ENCODE data around the gene DDB1. TPM values are rescaled to one million over a fixed set of nuclear protein-coding genes. Genes with fewer than 3 reads are reported as not detected.
A peak's percentile ranks its signal among the peaks of the same experiment; 100 is the strongest.

Gene DDB1
- polyA plus RNA-seq, 1 donor from 2014 or later = 203 TPM

GRCh38 chr11:61293867-61294716 is 38.8 kb downstream of the DDB1 start:
- Histone ChIP-seq H3K79me2 (replicated peaks; ENCODE audit: insufficient read depth, low read length) (peaks cover 6% of the 10 kb centered on the region), H2AFZ (ENCODE audit: low read depth, low read length) (peak overlapping the region; percentile 33), H3K9ac (ENCODE audit: low read length) (peak overlapping the region; percentile 78), H4K20me1 (ENCODE audit: insufficient read depth) (no peaks in the 10 kb centered on the region), H3K9me3 (ENCODE audit: low read length) (no peaks in the 10 kb centered on the region), H3K27me3 (ENCODE audit: insufficient read depth, low read depth, low read length) (no peaks in the 10 kb centered on the region), H3K27ac (ENCODE audit: low read length) (peak overlapping the region; percentile 49), H3K4me2 (ENCODE audit: low read length) (peak overlapping the region; percentile 84), H3K9me2 (ENCODE audit: insufficient read depth, low read length) (no peaks in the 10 kb centered on the region), H3K4me3 (ENCODE audit: low read length) (peak overlapping the region; percentile 95), H3F3A (ENCODE audit: insufficient read depth, low read length, poor library complexity, severe bottlenecking) (no peaks in the 10 kb centered on the region), H3K36me3 (ENCODE audit: insufficient read depth, low read length) (no peaks in the 10 kb centered on the region)
- TF ChIP-seq EP300 (conservative IDR thresholded peaks at IDR 0.05; ENCODE audit: poor library complexity, severe bottlenecking) (no peak), SMC3 (conservative IDR thresholded peaks at IDR 0.05; ENCODE audit: poor library complexity) (no peak), MXI1 (conservative IDR thresholded peaks at IDR 0.05; ENCODE audit: poor library complexity, severe bottlenecking) (peak; percentile 95), CTCF (IDR thresholded peaks at IDR 0.05; ENCODE audit: poor library complexity, severe bottlenecking) (no peak)
- TF ChIP-seq, protein P1, sequence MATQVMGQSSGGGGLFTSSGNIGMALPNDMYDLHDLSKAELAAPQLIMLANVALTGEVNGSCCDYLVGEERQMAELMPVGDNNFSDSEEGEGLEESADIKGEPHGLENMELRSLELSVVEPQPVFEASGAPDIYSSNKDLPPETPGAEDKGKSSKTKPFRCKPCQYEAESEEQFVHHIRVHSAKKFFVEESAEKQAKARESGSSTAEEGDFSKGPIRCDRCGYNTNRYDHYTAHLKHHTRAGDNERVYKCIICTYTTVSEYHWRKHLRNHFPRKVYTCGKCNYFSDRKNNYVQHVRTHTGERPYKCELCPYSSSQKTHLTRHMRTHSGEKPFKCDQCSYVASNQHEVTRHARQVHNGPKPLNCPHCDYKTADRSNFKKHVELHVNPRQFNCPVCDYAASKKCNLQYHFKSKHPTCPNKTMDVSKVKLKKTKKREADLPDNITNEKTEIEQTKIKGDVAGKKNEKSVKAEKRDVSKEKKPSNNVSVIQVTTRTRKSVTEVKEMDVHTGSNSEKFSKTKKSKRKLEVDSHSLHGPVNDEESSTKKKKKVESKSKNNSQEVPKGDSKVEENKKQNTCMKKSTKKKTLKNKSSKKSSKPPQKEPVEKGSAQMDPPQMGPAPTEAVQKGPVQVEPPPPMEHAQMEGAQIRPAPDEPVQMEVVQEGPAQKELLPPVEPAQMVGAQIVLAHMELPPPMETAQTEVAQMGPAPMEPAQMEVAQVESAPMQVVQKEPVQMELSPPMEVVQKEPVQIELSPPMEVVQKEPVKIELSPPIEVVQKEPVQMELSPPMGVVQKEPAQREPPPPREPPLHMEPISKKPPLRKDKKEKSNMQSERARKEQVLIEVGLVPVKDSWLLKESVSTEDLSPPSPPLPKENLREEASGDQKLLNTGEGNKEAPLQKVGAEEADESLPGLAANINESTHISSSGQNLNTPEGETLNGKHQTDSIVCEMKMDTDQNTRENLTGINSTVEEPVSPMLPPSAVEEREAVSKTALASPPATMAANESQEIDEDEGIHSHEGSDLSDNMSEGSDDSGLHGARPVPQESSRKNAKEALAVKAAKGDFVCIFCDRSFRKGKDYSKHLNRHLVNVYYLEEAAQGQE (IDR thresholded peaks at IDR 0.05; ENCODE audit: borderline replicate concordance) = no peak

DNA sequence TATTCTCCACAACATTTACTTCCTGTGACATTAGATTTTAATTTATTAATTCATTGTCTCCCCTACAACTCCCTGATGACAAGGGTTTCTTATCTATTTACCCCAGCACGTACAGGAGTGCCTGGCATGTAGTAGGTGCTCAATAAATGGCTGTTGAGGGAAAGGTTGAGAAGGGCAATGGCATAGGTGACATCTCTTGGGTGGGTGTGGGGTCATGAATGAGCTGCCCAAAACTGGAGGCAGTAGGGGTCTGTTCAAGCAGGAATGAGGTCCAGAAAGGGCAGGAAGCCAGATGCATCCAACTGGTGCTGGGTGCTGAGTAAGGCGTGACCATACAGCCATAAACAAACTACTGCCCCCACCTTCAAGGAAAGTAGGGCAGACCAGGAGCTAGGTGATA is 40.5 kb downstream of the DDB1 start:
- no peak overlapping the region for H3K4me3 ChIP-seq (ENCODE audit: low read length)
- no peaks in the 10 kb centered on the region for H3K9me2 ChIP-seq (ENCODE audit: insufficient read depth, low read length)
- H3K9ac ChIP-seq (ENCODE audit: low read length) = no peak overlapping the region
- TF ChIP-seq POLR2AphosphoS5 (IDR thresholded peaks at IDR 0.05) = no peak
- TF ChIP-seq TAF1 (IDR thresholded peaks at IDR 0.05; ENCODE audit: low read depth) = no peak
- no peak for TF ChIP-seq RAD21 (conservative IDR thresholded peaks at IDR 0.05)
- TF ChIP-seq SMC3 (conservative IDR thresholded peaks at IDR 0.05; ENCODE audit: poor library complexity) = no peak
- TF ChIP-seq EP300 (conservative IDR thresholded peaks at IDR 0.05; ENCODE audit: poor library complexity, severe bottlenecking) = no peak
- TF ChIP-seq, protein P1 (IDR thresholded peaks at IDR 0.05; ENCODE audit: borderline replicate concordance) = no peak
- no peak for TF ChIP-seq CTCF (IDR thresholded peaks at IDR 0.05; ENCODE audit: poor library complexity, severe bottlenecking)
- TF ChIP-seq EZH2 (IDR thresholded peaks at IDR 0.05; ENCODE audit: borderline replicate concordance, insufficient read depth, low read length, poor library complexity, severe bottlenecking) = no peak
- no peak for TF ChIP-seq MXI1 (conservative IDR thresholded peaks at IDR 0.05; ENCODE audit: poor library complexity, severe bottlenecking)
- H3K36me3 ChIP-seq (ENCODE audit: insufficient read depth, low read length) = no peaks in the 10 kb centered on the region
- H2AFZ ChIP-seq (ENCODE audit: low read depth, low read length) = no peak overlapping the region
- peaks cover 6% of the 10 kb centered on the region for H3K79me2 ChIP-seq (replicated peaks; ENCODE audit: insufficient read depth, low read length)
- H3K27me3 ChIP-seq (ENCODE audit: insufficient read depth, low read depth, low read length) = no peaks in the 10 kb centered on the region
- H3K27ac ChIP-seq (ENCODE audit: low read length) = no peak overlapping the region
- H3K9me3 ChIP-seq (ENCODE audit: low read length) = no peaks in the 10 kb centered on the region
- H3F3A ChIP-seq (ENCODE audit: insufficient read depth, low read length, poor library complexity, severe bottlenecking) = no peaks in the 10 kb centered on the region
- no peak overlapping the region for H3K4me2 ChIP-seq (ENCODE audit: low read length)
- no peaks in the 10 kb centered on the region for H4K20me1 ChIP-seq (ENCODE audit: insufficient read depth)

Data from neural cell (in vitro differentiated cells).